OCI-LY7 (cell line): Measurements from ENCODE around the gene DOCK9. TPM values are rescaled to one million over a fixed set of nuclear protein-coding genes. Genes with fewer than 3 reads are reported as not detected.

Experiments
- BruUV-seq: library from RNA; stranded (reverse); fragments of 400-500 nt; replicated peaks from 2 replicates; lab custom pipeline; 2021; lab: Mats Ljungman, UMichigan
- CTCF ChIA-PET: fragments of 300-600 bp; sonication (Branson Sonifier 250); formaldehyde crosslinking; loops from one replicate; lab custom pipeline; 2022; ENCODE audit warnings: antibody characterized with exemption; ENCODE audit not compliant: unreplicated experiment; lab: Charles Lee
- POLR2A ChIA-PET: fragments of 300-600 bp; sonication (Branson Sonifier 250); formaldehyde crosslinking; loops from one replicate; lab custom pipeline; 2022; ENCODE audit warnings: antibody characterized with exemption; lab: Charles Lee
- DNase-seq: peaks from one replicate; pipeline ENCODE4 v3.0.0-alpha.2; 2015; ENCODE audit warnings: low spot score
- H2AFZ ChIP-seq: fragments of 200-600 bp; sonication (generic), shearing (Covaris generic); 2 replicates; pipeline ENCODE4 v1.6.1; 2014; ENCODE audit warnings: mild to moderate bottlenecking, antibody characterized with exemption, low read length, moderate library complexity
- H3K27ac ChIP-seq: fragments of 200-600 bp; sonication (generic); 2 replicates; pipeline ENCODE4 v1.5.1; 2014; ENCODE audit warnings: mixed run types, low read depth, mild to moderate bottlenecking, moderate library complexity, low read length, inconsistent platforms; ENCODE audit not compliant: poor library complexity, severe bottlenecking
- H3K36me3 ChIP-seq: fragments of 200-600 bp; sonication (generic); 2 replicates; pipeline ENCODE4 v1.6.1; 2014; ENCODE audit warnings: mild to moderate bottlenecking, antibody characterized with exemption, low read length, moderate library complexity, mixed read lengths; ENCODE audit not compliant: insufficient read depth
- H3K4me1 ChIP-seq: fragments of 200-600 bp; sonication (generic); 2 replicates; pipeline ENCODE4 v1.5.1; 2014; ENCODE audit warnings: mild to moderate bottlenecking, low read length; ENCODE audit not compliant: insufficient read depth, poor library complexity, severe bottlenecking
- H3K4me2 ChIP-seq: fragments of 200-600 bp; sonication (generic); 2 replicates; pipeline ENCODE4 v1.6.1; 2014; ENCODE audit warnings: mild to moderate bottlenecking, low read length
- H3K4me3 ChIP-seq: fragments of 200-600 bp; sonication (generic); 2 replicates; pipeline ENCODE4 v1.5.1; 2014; ENCODE audit warnings: mild to moderate bottlenecking, low read depth, low read length; ENCODE audit not compliant: poor library complexity, severe bottlenecking
- H3K79me2 ChIP-seq: fragments of 200-600 bp; sonication (generic); 2 replicates; pipeline ENCODE4 v1.6.1; 2016; ENCODE audit warnings: low read depth, mild to moderate bottlenecking, low read length, moderate library complexity, mixed read lengths; ENCODE audit not compliant: insufficient read depth
- H3K9me2 ChIP-seq: fragments of 200-600 bp; sonication (generic); 2 replicates; pipeline ENCODE4 v1.6.1; 2016; ENCODE audit warnings: mild to moderate bottlenecking, low read length, mixed read lengths; ENCODE audit not compliant: insufficient read depth
- H3K9me3 ChIP-seq: fragments of 200-600 bp; sonication (generic); 2 replicates; pipeline ENCODE4 v1.6.1; 2014; ENCODE audit warnings: mild to moderate bottlenecking, mixed run types, low read length, mixed read lengths
- H4K20me1 ChIP-seq: fragments of 200-600 bp; sonication (generic); 2 replicates; pipeline ENCODE4 v1.6.1; 2014; ENCODE audit warnings: mild to moderate bottlenecking, antibody characterized with exemption, low read length, moderate library complexity, mixed read lengths; ENCODE audit not compliant: insufficient read depth
- CTCF ChIP-seq: fragments of 200-600 bp; sonication (generic); conservative IDR thresholded peaks from 2 replicates; pipeline ENCODE4 v1.5.1; 2014; ENCODE audit warnings: mild to moderate bottlenecking, antibody characterized with exemption, low read length, moderate library complexity, mixed read lengths
- EZH2phosphoT487 ChIP-seq: fragments of 200-600 bp; sonication (generic); IDR thresholded peaks from 2 replicates; pipeline ENCODE4 v1.6.1; 2018; ENCODE audit warnings: low read depth, borderline replicate concordance, mild to moderate bottlenecking, mixed run types, antibody characterized with exemption, low read length, moderate library complexity, mixed read lengths
- intact Hi-C: fragments of 100-400 bp; cut with micrococcal nuclease; formaldehyde crosslinking; loops from one replicate; pipeline ENCODE4 v1.10.0; 2022; ENCODE audit not compliant: unreplicated experiment
- total RNA-seq, 2 experiments: library from RNA; depleted of rRNA in 1 of 2; stranded (reverse); fragments of >200 nt in 1 of 2; shearing (Covaris generic) in 1 of 2; gene quantifications; 2 replicates each; pipeline ENCODE4 v1.2.3, GENCODE V29; 2014 to 2022

DOCK9 gene
- total RNA-seq, 2 experiments from 2014 or later, result 24.0 to 28.0 TPM

GRCh38 chr13:98965325-98965724 is 12.5 kb downstream of the DOCK9 start:
- no TSS peak for BruUV-seq
- Histone ChIP-seq H3K4me3 (no peak overlapping the region), H3K27ac (no peak overlapping the region), H3K9me3 (no peaks in the 10 kb centered on the region), H3K79me2 (no peaks in the 10 kb centered on the region), H2AFZ (no peak overlapping the region), H3K4me1 (no peaks in the 10 kb centered on the region), H3K9me2 (no peaks in the 10 kb centered on the region), H3K36me3 (no peaks in the 10 kb centered on the region), H3K4me2 (no peak overlapping the region), H4K20me1 (no peaks in the 10 kb centered on the region)
- no peak for TF ChIP-seq CTCF
- TF ChIP-seq EZH2phosphoT487, result no peak
- no peak for DNase-seq
- POLR2A ChIA-PET, result interaction anchor here (0.6 to 1.2 kb wide), 3 partner anchors 11 to 1446 kb away, joined by 3 to 6 read pairs (median 3); no protein-coding TSS in a partner anchor
- CTCF ChIA-PET, result no interaction called here
- intact Hi-C loops, result no loop called here

GRCh38 chr13:98963917-98964316 is 13.9 kb downstream of the DOCK9 start:
- Histone ChIP-seq H3K36me3 (no peaks in the 10 kb centered on the region), H4K20me1 (no peaks in the 10 kb centered on the region), H2AFZ (no peak overlapping the region), H3K4me2 (no peak overlapping the region), H3K9me2 (no peaks in the 10 kb centered on the region), H3K27ac (no peak overlapping the region), H3K9me3 (no peaks in the 10 kb centered on the region), H3K79me2 (no peaks in the 10 kb centered on the region), H3K4me3 (no peak overlapping the region), H3K4me1 (no peaks in the 10 kb centered on the region)
- POLR2A ChIA-PET, result interaction anchor here (0.7 kb wide), 1 partner anchor 28 kb away, joined by 3 read pairs; no protein-coding TSS in a partner anchor
- no TSS peak for BruUV-seq
- CTCF ChIA-PET, result no interaction called here
- TF ChIP-seq CTCF (no peak), EZH2phosphoT487 (no peak)
- intact Hi-C loops, result no loop called here
- DNase-seq, result no peak

GRCh38 chr13:98962901-98963590 is 14.8 kb downstream of the DOCK9 start:
- no peaks in the 10 kb centered on the region for H3K4me1 ChIP-seq
- H3K4me2 ChIP-seq, result no peak overlapping the region
- no peaks in the 10 kb centered on the region for H3K79me2 ChIP-seq
- no peaks in the 10 kb centered on the region for H4K20me1 ChIP-seq
- H3K9me3 ChIP-seq, result no peaks in the 10 kb centered on the region
- no peak for TF ChIP-seq EZH2phosphoT487
- TF ChIP-seq CTCF, result no peak
- H3K9me2 ChIP-seq, result no peaks in the 10 kb centered on the region
- H3K27ac ChIP-seq, result no peak overlapping the region
- no peak overlapping the region for H3K4me3 ChIP-seq
- CTCF ChIA-PET, result no interaction called here
- no peaks in the 10 kb centered on the region for H3K36me3 ChIP-seq
- H2AFZ ChIP-seq, result no peak overlapping the region
- BruUV-seq, result no TSS peak
- DNase-seq, result no peak
- intact Hi-C loops, result no loop called here
- POLR2A ChIA-PET, result interaction anchor here (0.7 kb wide), 2 partner anchors 27 to 120 kb away, joined by 3 to 4 read pairs; no protein-coding TSS in a partner anchor
